ENCODE results near the gene AGAP1.
"Not testable (repeated sequence)": the region's sequence is repeated elsewhere in the genome, so short reads cannot be mapped to it uniquely, and the experiment has no call there.

AGAP1 gene

DNA sequence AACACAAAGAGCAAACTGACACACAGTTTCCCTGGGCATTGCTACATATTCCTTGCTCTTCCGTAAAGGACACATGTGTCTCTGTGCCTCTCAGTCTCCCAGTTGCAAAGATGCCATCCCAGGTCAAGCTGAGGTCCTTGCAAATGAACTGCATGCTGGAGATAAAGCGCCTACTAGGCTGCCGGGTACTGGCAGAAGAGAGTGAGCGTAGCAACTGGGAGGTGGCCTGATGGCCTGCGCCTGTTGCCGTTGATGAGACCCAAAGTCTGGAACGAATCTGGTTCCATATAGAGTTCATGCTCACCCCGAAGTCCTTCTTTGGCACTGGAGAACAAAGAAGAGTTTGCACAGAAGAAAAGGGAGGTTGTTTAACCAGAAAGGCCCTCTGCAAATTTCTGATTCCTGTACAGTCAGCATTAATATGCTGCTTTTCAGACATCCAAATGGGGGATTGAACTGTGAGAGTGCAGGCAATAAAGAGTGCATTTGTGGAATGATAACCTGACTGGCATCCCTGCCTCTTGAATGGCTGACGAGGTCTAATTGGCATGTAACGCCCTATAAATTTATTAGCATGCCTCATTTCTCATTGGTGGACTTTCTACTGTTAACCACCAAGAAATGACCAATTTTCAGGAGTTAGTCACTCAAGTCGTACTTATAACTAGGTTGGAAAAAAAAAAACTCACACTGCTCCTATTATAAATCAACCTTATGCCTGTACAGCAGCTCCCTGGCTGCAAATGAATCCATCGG, 595.6 kb downstream of the AGAP1 start:
- DNase-seq: no peak

DNA sequence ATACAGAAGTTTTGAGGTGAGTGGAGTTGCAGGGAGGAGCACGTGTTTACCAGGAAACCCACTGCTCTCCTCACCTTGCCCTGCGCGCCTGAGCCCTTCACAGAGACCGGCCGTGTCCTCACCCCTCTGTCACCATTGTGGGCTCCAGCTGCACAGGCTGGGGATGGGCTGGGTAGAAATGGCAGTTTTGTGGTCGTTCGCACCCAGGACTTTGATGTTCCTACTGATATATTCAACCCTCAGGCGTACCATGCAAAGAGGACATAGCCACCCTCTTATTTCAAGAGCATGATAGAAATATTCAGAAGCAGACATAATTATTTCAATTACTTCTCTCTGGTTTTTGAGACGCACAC, 596.2 kb downstream of the AGAP1 start:
- no peak for DNase-seq

DNA sequence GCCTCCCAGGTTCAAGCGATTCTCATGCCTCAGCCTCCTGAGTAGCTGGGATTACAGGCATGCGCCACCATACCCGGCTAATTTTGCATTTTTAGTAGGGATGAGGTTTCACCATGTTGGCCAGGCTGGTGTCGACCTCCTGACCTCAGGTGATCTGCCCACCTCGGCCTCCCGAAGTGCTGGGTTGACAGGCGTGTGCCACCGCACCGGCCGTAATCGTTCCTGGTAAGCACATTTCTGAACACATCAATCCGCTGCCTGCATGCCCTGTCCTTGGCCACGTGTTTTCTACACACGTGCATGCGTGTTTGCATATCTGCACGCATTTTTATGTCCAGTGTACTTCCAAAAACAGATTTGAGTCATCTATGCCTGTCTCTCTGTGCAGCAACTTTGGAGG, 597.0 kb downstream of the AGAP1 start:
- DNase-seq: not testable (repeated sequence)

DNA sequence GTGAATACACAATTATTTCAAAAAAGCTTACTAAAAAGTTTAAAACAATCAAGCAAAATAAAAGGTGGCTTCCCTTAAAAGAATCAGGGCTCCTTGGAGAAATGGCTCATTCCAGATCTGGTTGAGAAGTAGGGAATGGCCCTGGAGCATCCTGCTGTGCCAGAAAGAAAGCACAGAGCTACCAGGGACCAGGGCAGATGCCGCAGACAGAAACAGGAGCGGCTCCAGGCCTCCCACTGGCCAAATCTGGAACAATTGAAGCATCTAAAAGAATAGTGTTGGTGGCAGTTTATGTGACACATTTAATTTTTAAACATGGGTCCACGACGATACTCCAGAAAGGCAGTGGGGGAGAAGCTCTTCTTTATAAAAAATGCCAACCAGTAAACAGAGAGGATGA, 598.9 kb downstream of the AGAP1 start:
- no peak for DNase-seq

DNA sequence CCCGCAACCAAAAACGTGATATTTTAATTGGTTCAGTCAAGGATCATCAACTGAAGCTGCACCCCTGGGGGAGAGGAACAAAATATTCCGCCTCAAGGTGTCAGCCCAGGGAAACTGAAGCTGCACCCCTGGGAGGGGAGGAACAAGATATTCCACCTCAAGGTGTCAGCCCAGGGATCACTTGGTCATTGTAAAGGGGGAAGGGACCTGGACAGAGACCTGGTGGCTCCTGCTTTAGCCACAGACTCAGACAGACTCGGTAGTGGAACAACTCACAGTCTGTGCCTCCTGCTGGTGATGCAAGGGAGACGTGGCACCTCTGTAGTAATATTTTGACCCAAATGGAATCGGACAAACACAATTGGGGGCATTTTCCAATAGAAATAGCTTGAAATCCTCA, 599.3 kb downstream of the AGAP1 start:
- DNase-seq: no peak

DNA sequence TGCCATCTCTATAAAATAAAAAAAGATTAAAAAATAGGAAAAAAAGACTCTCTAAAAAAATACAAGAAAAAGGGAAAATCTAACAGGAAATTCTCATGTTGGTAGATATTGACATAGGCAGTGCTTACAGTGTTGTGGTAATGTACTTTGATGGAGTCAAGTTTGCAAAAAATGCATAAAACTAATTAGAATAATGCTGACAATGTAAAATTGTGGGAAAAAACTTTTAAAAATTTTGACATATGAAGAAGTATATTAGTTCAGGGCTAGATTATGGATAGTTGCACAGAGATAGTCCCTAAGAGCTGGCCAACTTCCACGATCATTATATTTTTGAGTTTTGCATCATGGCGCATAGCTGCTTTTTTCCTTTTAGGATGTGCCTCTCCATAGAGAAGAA, 601.7 kb downstream of the AGAP1 start:
- DNase-seq: no peak

DNA sequence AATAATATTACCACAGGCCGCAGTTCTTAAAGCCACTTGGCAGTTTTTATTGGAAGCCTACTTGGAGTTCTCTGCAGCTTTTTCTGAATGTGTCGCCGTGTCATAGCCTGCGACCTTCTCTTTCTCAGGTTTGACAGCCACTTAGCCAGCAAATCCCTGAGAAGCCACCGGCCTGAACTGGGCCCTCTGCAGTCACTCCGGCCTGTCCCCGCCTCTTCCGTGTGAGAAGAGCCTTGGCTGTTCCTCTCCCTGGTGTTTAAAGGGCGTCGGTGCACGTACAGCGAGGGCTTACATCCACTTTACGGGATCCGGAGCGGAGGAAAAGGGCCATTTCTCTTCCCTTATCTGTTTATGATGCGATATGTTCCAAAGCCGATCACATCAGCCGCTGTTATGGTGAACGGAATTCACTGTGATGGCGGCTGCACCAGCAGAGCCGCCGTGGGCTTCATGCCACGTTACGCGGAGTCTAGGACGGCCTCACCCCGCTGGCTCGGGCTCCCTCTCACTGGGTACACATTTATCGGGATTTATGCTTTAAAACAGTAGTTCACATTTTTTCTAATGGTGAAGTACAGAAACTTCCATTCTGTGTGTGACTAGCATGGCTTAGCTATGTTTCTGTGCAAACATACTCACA, 607.6 kb downstream of the AGAP1 start:
- no peak for DNase-seq

DNA sequence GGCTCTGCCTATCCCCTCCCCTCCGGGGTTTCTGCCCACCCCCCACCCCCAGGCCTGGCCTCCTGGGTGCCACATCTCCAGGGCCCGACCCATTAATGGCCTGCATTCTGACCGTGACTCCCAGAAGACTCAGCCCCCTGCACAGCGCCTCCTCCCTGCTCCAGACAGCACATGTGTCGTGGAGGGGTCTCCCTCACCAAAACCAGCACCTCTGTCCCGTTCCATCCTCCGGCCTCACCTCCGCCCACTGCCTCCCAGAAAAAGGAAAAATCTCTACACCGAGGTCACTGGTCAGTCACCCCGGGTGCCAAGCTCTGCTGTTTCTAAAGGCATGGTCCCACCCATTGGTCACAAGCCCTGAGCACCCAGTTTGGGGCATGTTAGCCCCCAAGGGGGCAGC, 609.1 kb downstream of the AGAP1 start:
- no peak for DNase-seq

DNA sequence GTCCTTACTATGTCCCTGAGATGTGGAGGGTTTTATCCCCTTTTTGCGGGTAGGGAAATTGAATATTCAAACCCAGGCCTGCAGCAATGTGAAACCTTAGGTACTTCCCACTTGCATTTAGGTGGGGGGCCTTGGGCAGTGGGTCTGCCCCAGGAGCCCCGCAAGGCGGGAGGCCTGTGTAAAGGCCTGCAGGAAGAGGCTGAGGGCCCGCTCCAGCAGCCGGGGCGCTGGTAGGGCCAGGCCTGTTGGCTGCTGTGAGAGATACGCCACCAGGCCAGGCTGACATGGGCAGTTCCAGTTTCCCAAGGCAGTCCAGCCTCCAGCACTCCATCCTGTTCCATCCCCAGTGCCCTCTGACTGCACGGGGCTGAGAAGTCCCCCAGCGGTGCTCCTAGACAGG, 610.1 kb downstream of the AGAP1 start:
- DNase-seq: no peak

DNA sequence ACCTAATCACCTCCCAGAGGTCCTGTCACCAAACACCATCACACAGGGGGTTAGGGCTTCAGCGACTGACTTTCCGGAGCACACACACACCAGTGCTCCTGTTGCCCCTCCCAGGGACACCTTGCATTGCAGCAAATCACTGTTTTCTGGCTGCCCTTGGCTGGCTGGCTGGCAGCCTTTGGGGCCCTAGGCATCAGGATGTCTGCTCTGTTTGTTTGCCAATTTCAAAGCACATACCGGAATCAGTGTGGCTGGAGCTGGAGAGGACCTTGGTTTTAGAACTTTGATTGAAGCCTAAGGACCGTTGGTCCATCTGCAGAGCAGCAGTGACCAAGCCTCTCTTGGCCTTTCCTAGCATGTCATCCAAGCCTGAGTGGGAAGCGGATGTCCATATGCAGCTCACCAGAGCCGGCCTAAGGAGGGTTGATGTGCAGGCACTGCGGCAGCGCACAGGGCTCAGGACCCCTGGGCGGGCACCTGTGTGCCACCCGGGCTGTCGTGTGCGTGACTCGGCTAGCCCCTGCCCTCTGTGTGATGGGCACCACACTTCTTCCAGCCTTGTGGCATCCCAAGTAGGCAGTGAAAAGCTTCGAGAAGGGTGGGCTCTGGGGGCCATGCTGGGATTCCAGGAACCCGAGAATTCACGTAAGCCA, 612.2 kb downstream of the AGAP1 start:
- no peak for DNase-seq

DNA sequence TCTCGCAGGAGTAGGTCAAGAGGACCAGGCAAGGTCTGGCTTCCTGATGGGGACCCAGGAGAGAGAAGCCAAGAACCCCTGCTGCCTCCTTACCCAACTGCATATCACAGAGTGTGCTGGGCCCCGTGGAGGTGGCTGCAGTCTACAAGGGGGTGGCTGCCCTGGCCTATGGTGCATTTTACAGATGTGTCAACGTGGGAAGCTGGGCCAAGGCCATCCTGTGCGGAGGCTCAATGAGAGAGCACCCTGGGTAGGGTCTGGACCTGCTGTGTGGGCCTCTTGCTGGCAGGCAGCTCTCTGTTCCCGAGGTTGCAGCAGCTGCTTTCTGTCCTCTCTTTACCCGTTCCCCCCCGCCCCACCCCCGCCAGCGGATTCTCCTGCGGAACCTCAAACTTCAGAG, 612.9 kb downstream of the AGAP1 start:
- DNase-seq: no peak

DNA sequence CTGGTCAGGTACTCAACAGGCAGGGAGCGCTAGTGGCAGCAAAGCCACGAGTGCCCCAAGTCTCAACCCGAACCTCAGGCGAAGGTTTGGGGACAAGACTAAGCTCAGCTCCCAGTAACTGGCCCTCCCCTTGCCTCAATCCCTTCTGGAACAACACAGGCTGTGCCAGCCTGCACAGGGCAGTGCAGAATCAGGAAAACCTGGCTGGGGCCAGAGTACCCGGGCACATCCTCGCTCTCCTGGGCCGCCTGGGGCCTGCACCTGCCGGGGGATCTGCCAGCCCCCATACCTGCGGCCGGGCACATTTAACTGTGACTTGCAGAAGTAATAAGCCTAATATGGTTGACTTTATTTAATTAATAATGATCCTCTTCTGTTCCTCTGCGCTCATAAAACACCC, 613.7 kb downstream of the AGAP1 start:
- DNase-seq: no peak

DNA sequence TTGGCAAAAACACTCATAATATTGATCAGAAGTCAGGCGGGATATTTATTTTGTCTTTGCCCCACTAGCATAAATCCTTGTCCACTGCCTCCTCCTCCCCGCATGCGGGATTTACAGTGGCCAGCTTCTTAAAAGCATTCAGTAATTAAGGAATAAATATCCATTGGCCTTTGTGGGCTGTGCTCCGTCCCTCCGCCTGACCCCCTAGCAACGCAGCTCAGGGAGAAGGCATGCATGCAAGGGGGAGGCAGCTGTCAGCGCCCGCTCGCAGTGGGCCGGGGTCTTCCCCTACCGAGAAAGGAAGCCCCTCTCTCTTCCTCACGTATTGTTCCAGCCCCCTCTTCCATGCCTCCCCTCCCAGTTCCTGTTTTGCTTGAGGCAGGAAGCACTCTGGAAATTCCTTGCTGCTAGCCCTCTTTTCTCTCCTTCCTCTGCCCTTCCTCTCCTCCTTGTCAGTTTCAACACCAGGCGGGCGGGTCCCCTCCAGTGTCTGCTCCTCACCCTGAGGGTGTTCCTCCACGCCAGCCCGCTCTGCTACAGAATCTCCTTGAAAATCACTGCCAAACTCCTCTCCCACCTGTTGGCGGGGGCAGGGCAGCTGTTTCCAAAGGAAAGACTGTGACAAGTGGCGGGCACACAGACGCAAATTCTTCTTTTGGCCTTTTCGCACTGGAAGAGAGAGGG, 614.2 kb downstream of the AGAP1 start:
- no peak for DNase-seq

DNA sequence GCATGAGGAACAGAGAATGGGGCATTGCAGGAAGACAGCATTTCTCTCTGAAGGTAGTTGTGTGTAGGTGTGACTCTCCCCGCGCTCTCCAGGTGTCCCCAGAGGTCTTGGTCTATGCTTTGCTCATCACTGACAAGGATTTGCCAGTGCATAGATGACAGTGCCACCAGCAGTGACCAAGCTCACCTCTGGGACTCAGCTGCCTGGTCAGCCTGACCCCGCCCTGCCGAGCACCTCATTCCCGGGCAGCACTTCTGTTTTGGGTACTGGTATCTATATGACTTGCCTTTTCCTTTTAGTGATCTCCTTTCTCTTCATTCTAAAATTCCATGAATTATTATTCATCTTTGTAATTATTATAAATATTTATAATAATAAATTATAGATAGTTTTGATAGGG, 615.2 kb downstream of the AGAP1 start:
- no peak for DNase-seq

DNA sequence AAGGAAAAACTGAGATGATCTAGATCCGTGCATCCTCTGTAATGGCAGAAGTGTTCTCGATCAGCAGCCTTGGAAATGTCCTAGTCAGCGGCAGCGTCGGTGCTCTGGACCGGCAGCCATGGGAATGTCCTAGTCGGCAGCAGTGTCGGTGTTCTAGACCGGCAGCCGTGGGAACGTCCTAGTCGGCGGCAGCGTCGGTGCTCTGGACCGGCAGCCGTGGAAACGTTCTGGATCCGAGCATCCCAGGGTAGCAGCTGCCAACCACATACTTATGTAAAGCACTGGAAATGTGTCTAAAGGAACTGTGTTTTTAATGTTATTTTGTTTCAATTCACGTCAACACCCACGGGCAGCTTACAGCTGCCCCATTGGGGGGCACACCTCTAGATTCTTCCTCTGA, 615.6 kb downstream of the AGAP1 start:
- no peak for DNase-seq

DNA sequence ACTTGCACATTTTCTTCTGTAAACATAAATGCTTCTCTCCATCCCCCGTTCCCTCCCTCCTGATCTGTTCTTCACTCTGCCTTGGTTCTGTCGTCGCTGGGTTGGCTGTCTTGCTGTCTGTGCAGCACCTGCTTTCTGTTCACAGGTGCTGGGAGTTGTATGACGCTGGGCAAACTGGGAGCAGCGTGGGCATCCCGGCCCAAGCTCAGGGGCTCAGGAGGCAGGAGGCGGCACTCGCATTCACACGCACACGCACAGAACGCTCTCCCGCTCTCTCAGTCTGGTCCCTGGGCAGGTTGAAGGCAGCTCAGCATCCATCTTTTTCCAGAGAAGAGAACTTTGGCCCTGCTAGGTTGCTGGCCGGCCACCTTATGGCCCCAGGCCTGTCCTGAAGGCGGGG, 618.6 kb downstream of the AGAP1 start:
- DNase-seq: no peak

DNA sequence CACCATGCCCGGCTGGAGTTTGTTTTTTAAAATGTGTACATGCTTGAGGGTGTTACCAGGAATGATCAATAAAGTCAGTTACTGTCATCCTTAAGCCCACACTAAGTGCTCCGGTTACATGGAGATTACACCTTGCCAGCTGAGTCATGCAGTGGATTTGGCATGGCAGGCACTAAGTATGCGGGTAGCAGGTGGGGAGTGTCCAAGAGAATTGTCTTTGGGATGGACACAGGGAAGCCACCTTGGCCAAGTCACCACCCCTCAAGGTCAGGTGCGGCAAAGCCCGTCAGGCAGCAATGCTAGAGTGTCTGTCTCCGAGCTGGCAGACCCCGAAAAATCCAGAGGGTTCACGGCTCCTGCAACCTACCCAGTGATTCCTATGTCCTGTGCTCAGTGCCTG, 619.6 kb downstream of the AGAP1 start:
- DNase-seq: no peak

DNA sequence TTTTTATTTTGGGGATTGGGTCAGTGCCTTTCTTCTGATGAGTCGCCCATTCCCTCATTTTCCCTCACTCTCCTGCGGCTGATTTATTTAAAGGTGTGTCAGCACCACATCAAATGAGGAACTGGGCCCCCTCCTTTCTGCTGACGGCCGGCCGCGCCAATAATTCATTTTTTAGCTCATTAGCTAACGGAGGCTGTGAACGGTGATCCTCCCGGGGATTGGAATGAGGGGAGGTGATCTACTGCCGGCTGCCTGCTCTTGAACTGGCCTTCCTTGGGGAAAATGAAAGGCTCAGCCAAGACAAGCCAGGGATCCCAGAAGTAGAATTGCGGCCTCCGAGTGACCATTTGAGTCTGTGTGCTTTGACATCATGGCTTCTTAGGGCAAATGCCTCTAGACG, 620.1 kb downstream of the AGAP1 start:
- DNase-seq: no peak

DNA sequence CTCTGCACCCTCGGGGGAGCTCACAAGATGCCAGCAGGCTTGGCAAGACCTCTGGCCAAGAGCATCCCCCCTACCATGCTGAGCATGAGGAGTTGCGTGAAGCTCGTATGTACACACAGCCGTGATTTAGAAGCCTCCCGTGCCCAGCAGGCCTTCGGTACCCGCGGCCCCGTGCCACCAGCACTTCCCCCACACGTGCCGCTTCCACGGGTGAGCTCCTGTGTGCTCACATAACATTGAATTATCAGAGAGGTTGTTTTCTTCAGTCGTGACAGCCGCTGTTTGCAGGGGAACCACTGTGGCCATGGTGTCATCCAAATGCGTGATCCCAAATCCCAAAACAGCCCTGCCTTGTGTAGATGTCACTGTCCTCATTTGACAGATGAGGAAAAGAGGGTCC, 621.1 kb downstream of the AGAP1 start:
- DNase-seq: no peak

DNA sequence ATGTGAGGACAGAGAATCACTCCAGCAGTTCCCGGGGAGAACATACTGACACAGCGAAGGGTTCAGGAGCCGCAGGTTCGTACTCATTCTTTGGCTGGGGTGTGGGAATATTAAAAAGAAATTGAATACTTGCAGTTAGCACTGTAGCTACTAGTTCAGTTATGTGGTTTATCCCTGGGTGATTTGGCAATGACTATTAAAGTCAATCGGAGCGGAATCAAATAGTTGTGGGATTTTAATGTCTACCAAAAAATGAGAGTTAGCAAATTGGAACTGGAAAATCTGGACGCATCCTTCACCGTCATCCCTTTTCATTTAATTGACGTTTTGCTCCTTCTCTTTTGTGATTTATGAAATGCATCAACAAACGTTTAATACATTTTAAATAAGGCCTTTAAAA, 623.6 kb downstream of the AGAP1 start:
- DNase-seq: no peak

DNA sequence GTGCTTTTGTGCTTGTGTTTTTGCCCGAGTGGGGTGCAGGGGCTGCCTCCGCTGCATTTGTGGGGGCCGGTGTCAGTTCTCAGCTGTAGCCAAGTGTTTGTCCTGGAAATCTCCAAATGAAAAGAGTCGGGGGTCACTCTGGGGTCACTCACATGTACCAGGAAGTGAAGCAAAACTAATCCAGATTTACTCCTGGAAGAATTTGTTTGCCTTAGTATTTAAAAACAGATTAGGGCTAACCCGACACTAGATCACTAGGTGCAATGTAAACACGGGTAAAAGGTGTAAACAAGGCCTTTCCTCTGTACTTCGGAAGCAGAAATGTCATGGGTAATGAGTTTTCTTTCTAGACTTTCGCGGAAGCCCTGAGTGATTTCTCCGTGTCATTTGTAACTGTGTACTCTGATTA, 624.0 kb downstream of the AGAP1 start:
- DNase-seq: no peak

DNA sequence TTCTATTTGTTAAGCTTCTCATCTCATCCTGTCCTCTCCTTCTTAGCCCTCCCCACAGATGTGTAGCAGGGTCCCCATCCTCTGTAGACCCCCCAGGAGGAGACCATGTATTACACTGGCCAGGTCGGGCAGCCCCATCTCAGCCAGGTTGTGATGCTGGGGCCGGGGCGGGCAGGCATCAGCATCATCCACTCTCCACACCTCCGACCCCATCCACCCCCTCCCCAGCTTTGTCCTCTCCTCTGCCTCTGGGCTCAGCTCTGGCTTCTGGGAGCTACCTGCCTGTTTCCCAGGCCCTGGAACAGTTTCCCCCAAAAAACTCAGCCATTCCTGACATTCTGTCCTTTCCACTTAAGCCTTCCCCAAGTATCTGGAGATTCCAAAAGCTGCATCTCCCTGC, 625.2 kb downstream of the AGAP1 start:
- DNase-seq: no peak

DNA sequence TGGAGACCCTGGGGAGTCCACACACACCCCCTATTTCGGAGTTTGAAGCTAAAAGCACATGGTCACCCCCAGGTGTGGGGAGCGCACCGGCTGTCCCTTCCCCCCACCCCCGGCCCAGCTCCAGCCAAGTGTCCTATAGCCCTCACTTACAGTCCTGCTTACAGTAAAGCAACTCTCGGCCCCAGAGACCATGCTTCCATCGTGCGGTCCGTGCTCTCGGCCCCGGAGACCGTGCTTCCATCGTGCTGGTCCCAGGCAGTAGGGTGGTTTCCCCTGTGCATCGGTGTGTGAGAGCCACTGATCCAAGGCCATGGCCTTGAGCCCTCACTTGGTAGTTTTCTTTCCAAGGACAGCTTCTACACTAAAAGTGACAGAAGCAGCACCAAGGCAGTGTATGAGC, 625.6 kb downstream of the AGAP1 start:
- DNase-seq: no peak

DNA sequence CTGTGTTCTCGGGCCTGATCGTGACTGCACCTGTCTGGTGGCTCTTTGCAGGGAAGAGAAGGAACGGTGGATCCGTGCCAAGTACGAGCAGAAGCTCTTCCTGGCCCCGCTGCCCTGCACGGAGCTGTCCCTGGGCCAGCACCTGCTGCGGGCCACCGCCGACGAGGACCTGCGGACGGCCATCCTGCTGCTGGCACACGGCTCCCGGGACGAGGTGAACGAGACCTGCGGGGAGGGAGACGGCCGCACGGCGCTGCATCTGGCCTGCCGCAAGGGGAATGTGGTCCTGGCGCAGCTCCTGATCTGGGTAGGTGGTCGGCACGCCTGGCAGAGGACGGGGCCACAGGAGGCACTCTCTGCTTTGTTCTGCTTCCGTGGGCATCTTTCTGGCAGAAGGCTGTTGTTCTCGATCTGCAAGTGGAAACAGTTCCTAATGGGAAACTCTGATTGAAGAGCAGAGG, 626.3 kb downstream of the AGAP1 start:
- no peak for DNase-seq
